K562 (cell line): ENCODE data around the gene C10orf71. TPM values are rescaled to one million over a fixed set of nuclear protein-coding genes. Genes with fewer than 3 reads are reported as not detected.

Experiments used
- ATAC-seq: fragments of 200-7000 bp; cut with Tn5 transposase; 3 replicates; pipeline ENCODE4 v1.9.1; 2020; ENCODE audit warnings: moderate library complexity
- BruUV-seq: library from RNA; stranded (reverse); fragments of 400-500 nt; replicated peaks from 2 replicates; lab custom pipeline; 2021; lab: Mats Ljungman, UMichigan
- CTCF ChIA-PET: fragments of 300-600 bp; formaldehyde crosslinking; extraction: SDS; loops from one replicate; lab custom pipeline; 2021; ENCODE audit warnings: low intra/inter-chr PET ratio; lab: Yijun Ruan, JAX
- POLR2A ChIA-PET: fragments of 300-600, 350-650 bp; sonication (Branson Sonifier 250); formaldehyde crosslinking; extraction: SDS; loops from one replicate; lab custom pipeline; 2021; ENCODE audit warnings: antibody characterized with exemption, inconsistent platforms; lab: Yijun Ruan, JAX
- DNase-seq, 4 experiments: peaks; one replicate each; pipeline versions ENCODE4 v3.0.0 to v3.0.0-alpha.2; 2011 to 2018; ENCODE audit warnings: low spot score in 3 of 4, mixed read lengths in 3 of 4; ENCODE audit errors: extremely low read depth in 1 of 4
- FAIRE-seq: peaks from 2 replicates; lab custom pipeline; 2011; peaks lifted over from hg19 to GRCh38; lab: Jason Lieb, UNC
- H2AFZ ChIP-seq: 2 replicates; pipeline ENCODE4 v1.6.0; 2011; ENCODE audit warnings: low read depth, low read length, control low read depth, inconsistent platforms
- H3K27ac ChIP-seq: fragments of 200-600 bp; 3 replicates; pipeline ENCODE4 v1.8.0; 2011; ENCODE audit warnings: low read depth, mild to moderate bottlenecking, control low read depth, inconsistent platforms, low read length, moderate library complexity, mixed read lengths; ENCODE audit errors: extremely low read depth
- H3K27me3 ChIP-seq, 2 experiments: fragments of 300-600 bp in 1 of 2; 2 replicates in 1 of 2; 3 replicates in 1 of 2; pipeline versions ENCODE4 v1.6.0 to v1.8.0; 2011; ENCODE audit warnings: inconsistent platforms in 2 of 2, low read length in 2 of 2, mild to moderate bottlenecking in 1 of 2, mixed read lengths in 1 of 2, moderate library complexity in 1 of 2; ENCODE audit not compliant: control insufficient read depth in 2 of 2, insufficient read depth in 2 of 2
- H3K36me3 ChIP-seq: fragments of 300-600 bp; 3 replicates; pipeline ENCODE4 v1.8.0; 2011; ENCODE audit warnings: mild to moderate bottlenecking, low read length, inconsistent platforms; ENCODE audit not compliant: control insufficient read depth, insufficient read depth
- H3K4me1 ChIP-seq, 2 experiments: fragments of 200-600 bp in 1 of 2; replicated peaks in 1 of 2; 2 replicates in 1 of 2; 3 replicates in 1 of 2; pipeline versions ENCODE4 v1.5.1 to v1.8.0; 2011; ENCODE audit warnings: inconsistent platforms in 2 of 2, low read length in 2 of 2, mild to moderate bottlenecking in 1 of 2, mixed read lengths in 1 of 2, moderate library complexity in 1 of 2; ENCODE audit not compliant: control insufficient read depth in 2 of 2, insufficient read depth in 2 of 2
- H3K4me2 ChIP-seq: 2 replicates; pipeline ENCODE4 v1.6.1; 2011; ENCODE audit warnings: low read length, control low read depth, inconsistent platforms, mixed read lengths; ENCODE audit not compliant: insufficient read depth
- H3K4me3 ChIP-seq: fragments of 200-600 bp; sonication (generic), shearing (Covaris generic); 2 replicates; pipeline ENCODE4 v1.5.1; 2016; ENCODE audit warnings: control low read depth, inconsistent platforms
- H3K79me2 ChIP-seq: fragments of 200-600 bp; 3 replicates; pipeline ENCODE4 v1.8.0; 2011; ENCODE audit warnings: low read length, inconsistent platforms; ENCODE audit not compliant: control insufficient read depth, insufficient read depth
- H3K9ac ChIP-seq, 2 experiments: 2 replicates each; pipeline versions ENCODE4 v1.6.0 to v1.6.1; 2011; ENCODE audit warnings: low read depth in 2 of 2, low read length in 2 of 2, control low read depth in 1 of 2, inconsistent platforms in 1 of 2, mild to moderate bottlenecking in 1 of 2, mixed read lengths in 1 of 2; ENCODE audit not compliant: insufficient read depth in 1 of 2
- H3K9me1 ChIP-seq: one replicate; pipeline ENCODE4 v1.6.0; 2011; ENCODE audit warnings: inconsistent platforms, mild to moderate bottlenecking, low read length, moderate library complexity; ENCODE audit not compliant: control insufficient read depth, insufficient read depth
- H3K9me3 ChIP-seq: replicated peaks from 2 replicates; pipeline ENCODE4 v1.5.1; 2011; ENCODE audit warnings: low read depth, low read length, inconsistent platforms; ENCODE audit not compliant: control insufficient read depth, insufficient read depth
- H4K20me1 ChIP-seq: replicated peaks from 2 replicates; pipeline ENCODE4 v1.6.1; 2011; ENCODE audit warnings: low read length, inconsistent platforms, mixed read lengths; ENCODE audit not compliant: control insufficient read depth, insufficient read depth
- CBFB ChIP-seq: sonication (generic); formaldehyde crosslinking; IDR thresholded peaks from 2 replicates; pipeline ENCODE4 v1.4.0; 2020; ENCODE audit warnings: mild to moderate bottlenecking, missing genetic modification reagents
- ELF4 ChIP-seq: fragments of 450-650 bp; formaldehyde crosslinking; IDR thresholded peaks from 2 replicates; pipeline ENCODE4 v1.4.0; 2022; ENCODE audit warnings: missing genetic modification characterization
- HES1 ChIP-seq: fragments of 450-650 bp; IDR thresholded peaks from 2 replicates; pipeline ENCODE4 v1.6.1; 2016; ENCODE audit warnings: low read depth, mild to moderate bottlenecking, moderate library complexity
- HMGN3 ChIP-seq: IDR thresholded peaks from 2 replicates; pipeline ENCODE4 v1.6.1; 2011; ENCODE audit warnings: borderline replicate concordance, low read depth, mild to moderate bottlenecking, mixed read lengths, low read length; ENCODE audit not compliant: insufficient read length; ENCODE audit errors: extremely low read depth
- KAT8 ChIP-seq: fragments of 450-650 bp; IDR thresholded peaks from 2 replicates; pipeline ENCODE4 v1.6.1; 2016; ENCODE audit warnings: low read depth, mild to moderate bottlenecking
- LEF1 ChIP-seq: fragments of 450-650 bp; IDR thresholded peaks from 2 replicates; pipeline ENCODE4 v1.6.1; 2016; ENCODE audit warnings: mild to moderate bottlenecking
- NCOA2 ChIP-seq, 2 experiments: fragments of 450-650 bp; IDR thresholded peaks; 2 replicates each; pipeline ENCODE4 v1.6.1; 2018; ENCODE audit warnings: mild to moderate bottlenecking in 2 of 2, moderate library complexity in 1 of 2; ENCODE audit not compliant: partially characterized antibody in 2 of 2
- NFXL1 ChIP-seq: fragments of 450-650 bp; formaldehyde crosslinking; IDR thresholded peaks from 2 replicates; pipeline ENCODE4 v1.4.0; 2021; ENCODE audit warnings: mild to moderate bottlenecking
- NR1H2 ChIP-seq: sonication (generic); formaldehyde crosslinking; IDR thresholded peaks from 2 replicates; pipeline ENCODE4 v1.4.0; 2020; ENCODE audit warnings: mild to moderate bottlenecking, missing genetic modification reagents
- NR2F6 ChIP-seq: fragments of 450-650 bp; formaldehyde crosslinking; IDR thresholded peaks from 2 replicates; pipeline ENCODE4 v1.4.0; 2020; ENCODE audit warnings: mild to moderate bottlenecking
- SLC30A9 ChIP-seq: fragments of 250-450 bp; sonication (Bioruptor Pico); IDR thresholded peaks from 2 replicates; pipeline ENCODE4 v1.8.0; 2022; ENCODE audit warnings: mild to moderate bottlenecking, moderate library complexity
- STAG1 ChIP-seq: sonication (generic); formaldehyde crosslinking; IDR thresholded peaks from 2 replicates; pipeline ENCODE4 v1.5.0; 2020; ENCODE audit warnings: missing genetic modification reagents, borderline replicate concordance
- XRCC3 ChIP-seq: fragments of 450-650 bp; IDR thresholded peaks from 2 replicates; pipeline ENCODE4 v1.6.1; 2017; ENCODE audit warnings: mild to moderate bottlenecking, moderate library complexity
- ZHX1 ChIP-seq: fragments of 150-350 bp; conservative IDR thresholded peaks from 2 replicates; pipeline ENCODE4 v1.6.1; 2014; ENCODE audit warnings: low read length
- ZNF384 ChIP-seq: IDR thresholded peaks from 2 replicates; pipeline ENCODE4 v1.6.1; 2012; ENCODE audit warnings: low read depth, low read length, improper control_type of control experiment
- ZNF511 ChIP-seq: sonication (generic); formaldehyde crosslinking; IDR thresholded peaks from 2 replicates; pipeline ENCODE4 v1.8.0; 2022; ENCODE audit warnings: mild to moderate bottlenecking, missing genetic modification reagents
- ZNF780A ChIP-seq: fragments of 250-450 bp; sonication (Bioruptor Pico); IDR thresholded peaks from 2 replicates; pipeline ENCODE4 v1.5.0; 2021; ENCODE audit warnings: mild to moderate bottlenecking
- ZZZ3 ChIP-seq: fragments of 450-650 bp; IDR thresholded peaks from 2 replicates; pipeline ENCODE4 v1.6.1; 2016; ENCODE audit warnings: antibody characterized with exemption, mild to moderate bottlenecking, moderate library complexity
- WGBS: fragments of 100-300 bp; shearing (Covaris generic); methylation state at CpG from one replicate; pipeline ENCODE4 v1.1.6; 2016; ENCODE audit warnings: low coverage, mixed read lengths; ENCODE audit not compliant: insufficient coverage; ENCODE audit errors: missing lambda C conversion rate; 5-methylcytosine and 5-hydroxymethylcytosine counted together
- in situ Hi-C: fragments of 300-500 bp; cut with MboI; formaldehyde crosslinking; loops from 4 replicates; pipeline ENCODE4 v1.15.0; 2018; ENCODE audit warnings: inconsistent platforms, mixed read lengths
- intact Hi-C: fragments of 100-400 bp; cut with micrococcal nuclease; formaldehyde crosslinking; loops from 2 replicates; pipeline ENCODE4 v1.14.2; 2022
- polyA plus RNA-seq, 8 experiments: library from polyadenylated mRNA; depleted of rRNA in 4 of 8; stranded (reverse) in 5 of 8; unstranded in 3 of 8; fragments of >200 nt; fragmentation: Nextera tagmentation in 2 of 8; fragmentation: Illumina TruSeq in 1 of 8; extraction: Ambion mirVana in 2 of 8; extraction: Trizol in 1 of 8; gene quantifications; 2 replicates each; pipeline versions ENCODE4 v1.2.1 to v1.2.3, GENCODE V29; 2011 to 2014; ENCODE audit warnings: inconsistent platforms in 1 of 8, missing spikeins in 1 of 8
- total RNA-seq, 7 experiments: library from RNA; depleted of rRNA in 6 of 7; stranded (reverse); fragments of >200 nt in 6 of 7; fragmentation: Illumina TruSeq in 2 of 7; extraction: Trizol in 2 of 7; gene quantifications; 2 replicates each; pipeline versions ENCODE4 v1.2.1 to v1.2.3, GENCODE V29; 2011 to 2021; ENCODE audit warnings: low replicate concordance in 1 of 7

C10orf71 gene
- total and polyA plus RNA-seq, 9 of the 15 experiments (the other 6 are each of a cell fraction or from before 2014, with no cell fraction given), result 0.06 to 4.5 (median 1.3) TPM

- TF ChIP-seq ZNF511 (CRISPR knock-in tag), result no peak
- TF ChIP-seq SLC30A9 (CRISPR knock-in tag), result no peak
- TF ChIP-seq HMGN3, result no peak
- TF ChIP-seq STAG1 (CRISPR knock-in tag), result no peak
- no peak for TF ChIP-seq HES1
- TF ChIP-seq LEF1, result no peak
These were observed 53.4 kb downstream of the C10orf71 start (continued) for GRCh38 chr10:49352323-49352722.

GRCh38 chr10:49353026-49353894 lies 54.3 kb downstream of the C10orf71 start:
- BruUV-seq, result no TSS peak
- H3K4me3 ChIP-seq, result no peak overlapping the region
- no peaks in the 10 kb centered on the region for H3K4me1 ChIP-seq
- in situ Hi-C loops (no loop called here), intact Hi-C loops (no loop called here)
- ATAC-seq, result no peak; the same call in 2 of the 3 replicates
- FAIRE-seq, result no peak
- peaks cover 3 to 24% of the 10 kb centered on the region in 2 experiments; a peak in 2 of 5 replicates for H3K27me3 ChIP-seq
- WGBS, result 1% methylated on average over 6 of the region's 6 CpGs
- no peaks in the 10 kb centered on the region for H4K20me1 ChIP-seq
- POLR2A ChIA-PET, result interaction anchor here (0.5 to 1.5 kb wide), 3 partner anchors 15 to 354 kb away, joined by 3 to 5 read pairs (median 4); no protein-coding TSS in a partner anchor
- no peak overlapping the region for H2AFZ ChIP-seq
- no peaks in the 10 kb centered on the region for H3K9me1 ChIP-seq
- H3K9ac ChIP-seq, result no peak overlapping the region
- H3K4me2 ChIP-seq, result no peak overlapping the region
- CTCF ChIA-PET, result no interaction called here
- DNase-seq, result no peak
- H3K9me3 ChIP-seq, result 0 out of 2 replicates have a peak, but pooled peaks cover 3% of the 10 kb centered on the region
- no peak overlapping the region for H3K27ac ChIP-seq
- no peaks in the 10 kb centered on the region for H3K36me3 ChIP-seq
- H3K79me2 ChIP-seq, result no peaks in the 10 kb centered on the region
- TF ChIP-seq NR1H2 (CRISPR knock-in tag), result no peak
- TF ChIP-seq ELF4 (CRISPR knock-in tag), result no peak
- TF ChIP-seq KAT8, result no peak
- TF ChIP-seq XRCC3, result no peak
- no peak for TF ChIP-seq NR2F6 (CRISPR knock-in tag)
- TF ChIP-seq NCOA2 (IDR thresholded peaks at IDR 0.05; ENCODE audit: partially characterized antibody in 2 of 2), result no peak
- no peak for TF ChIP-seq NFXL1 (CRISPR knock-in tag)
- TF ChIP-seq ZHX1, result no peak
- no peak for TF ChIP-seq ZZZ3
- no peak for TF ChIP-seq ZNF780A (CRISPR knock-in tag)
- no peak for TF ChIP-seq ZNF384
- TF ChIP-seq CBFB (CRISPR knock-in tag), result no peak
